Hematopoietic multipotent progenitor cell treated with erythropoietin and hydrocortisone succinate and interleukin-3 and kit ligand, for 17 days (in vitro differentiated cells): ENCODE measurements around the gene ZBTB32.

Experiments
- DNase-seq: peaks from one replicate; pipeline ENCODE4 v3.0.0-alpha.2; 2015; ENCODE audit warnings: low spot score

The ZBTB32 gene

DNA sequence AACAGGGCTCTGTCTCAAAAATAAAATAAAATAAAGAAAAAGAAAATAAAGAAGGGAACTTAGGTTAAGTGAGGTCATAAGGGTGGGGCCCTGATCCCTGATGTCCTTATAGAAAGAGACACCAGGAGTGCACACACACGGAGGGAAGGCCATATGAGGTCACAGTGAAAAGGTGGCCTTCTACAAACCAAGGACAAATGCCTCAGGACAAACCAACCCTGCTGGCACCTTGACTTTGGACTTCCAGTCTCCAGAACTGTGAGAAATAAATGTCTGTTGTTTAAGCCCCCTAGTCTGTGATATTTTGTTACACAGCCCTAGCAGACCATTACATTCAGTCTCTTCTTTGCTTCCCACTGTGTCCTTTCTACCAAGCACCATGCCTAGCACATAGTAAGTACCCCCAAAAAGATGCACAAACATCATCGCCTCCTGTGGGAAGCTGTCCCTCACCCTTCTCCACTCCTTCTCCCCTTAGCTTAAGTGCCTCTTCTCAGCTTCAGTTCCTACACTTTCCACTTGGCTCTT, 8.4 kb upstream of the ZBTB32 start:
- DNase-seq = no peak

- DNase-seq = no peak
These were observed 7.5 kb upstream of the ZBTB32 start for GRCh38 chr19:35696835-35697234.

GRCh38 chr19:35702223-35703012, 1.9 kb upstream of the ZBTB32 start:
- peak; percentile 89 for DNase-seq

DNA sequence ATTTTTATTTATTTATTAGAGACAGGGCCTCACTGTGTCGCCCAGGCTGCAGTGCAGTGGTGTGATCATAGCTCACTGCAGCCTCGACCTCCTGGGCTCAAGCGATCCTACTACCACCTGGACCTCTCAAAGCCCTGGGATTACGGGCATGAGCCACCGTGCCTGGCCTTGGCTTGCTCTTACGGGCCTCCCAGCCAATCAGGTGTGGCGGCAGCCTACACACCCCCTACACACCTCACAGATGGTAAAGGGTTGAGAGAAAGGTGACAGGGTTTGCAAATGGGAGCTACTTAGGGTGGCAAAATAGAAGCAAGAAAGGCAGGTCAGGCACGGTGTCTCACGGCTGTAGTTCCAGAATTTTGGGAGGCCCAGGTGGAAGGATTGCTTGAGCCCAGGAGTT, 1.0 kb upstream of the ZBTB32 start:
- no peak for DNase-seq

DNA sequence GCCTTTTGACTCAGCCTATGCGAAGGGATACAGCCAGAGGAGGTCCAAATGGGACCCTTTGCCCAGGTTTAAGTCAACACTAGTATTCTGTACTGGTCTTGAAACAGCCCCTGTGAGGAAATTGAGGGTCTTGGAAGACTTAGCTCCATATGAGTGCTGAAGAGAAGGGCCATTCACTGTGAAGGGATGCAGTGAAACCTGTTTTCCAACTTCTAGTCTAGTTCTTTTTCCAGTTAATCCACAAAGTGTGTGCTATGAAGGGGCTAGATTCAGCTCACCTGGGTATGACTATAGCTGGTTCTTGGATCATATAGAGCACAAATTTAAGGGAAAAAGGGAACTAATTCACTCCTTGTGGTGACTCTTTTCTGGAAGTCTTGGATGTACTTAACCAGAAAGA, 4.0 kb downstream of the ZBTB32 start:
- DNase-seq = no peak

- DNase-seq = no peak
These were observed 6.7 kb downstream of the ZBTB32 start for GRCh38 chr19:35710784-35711723.

DNA sequence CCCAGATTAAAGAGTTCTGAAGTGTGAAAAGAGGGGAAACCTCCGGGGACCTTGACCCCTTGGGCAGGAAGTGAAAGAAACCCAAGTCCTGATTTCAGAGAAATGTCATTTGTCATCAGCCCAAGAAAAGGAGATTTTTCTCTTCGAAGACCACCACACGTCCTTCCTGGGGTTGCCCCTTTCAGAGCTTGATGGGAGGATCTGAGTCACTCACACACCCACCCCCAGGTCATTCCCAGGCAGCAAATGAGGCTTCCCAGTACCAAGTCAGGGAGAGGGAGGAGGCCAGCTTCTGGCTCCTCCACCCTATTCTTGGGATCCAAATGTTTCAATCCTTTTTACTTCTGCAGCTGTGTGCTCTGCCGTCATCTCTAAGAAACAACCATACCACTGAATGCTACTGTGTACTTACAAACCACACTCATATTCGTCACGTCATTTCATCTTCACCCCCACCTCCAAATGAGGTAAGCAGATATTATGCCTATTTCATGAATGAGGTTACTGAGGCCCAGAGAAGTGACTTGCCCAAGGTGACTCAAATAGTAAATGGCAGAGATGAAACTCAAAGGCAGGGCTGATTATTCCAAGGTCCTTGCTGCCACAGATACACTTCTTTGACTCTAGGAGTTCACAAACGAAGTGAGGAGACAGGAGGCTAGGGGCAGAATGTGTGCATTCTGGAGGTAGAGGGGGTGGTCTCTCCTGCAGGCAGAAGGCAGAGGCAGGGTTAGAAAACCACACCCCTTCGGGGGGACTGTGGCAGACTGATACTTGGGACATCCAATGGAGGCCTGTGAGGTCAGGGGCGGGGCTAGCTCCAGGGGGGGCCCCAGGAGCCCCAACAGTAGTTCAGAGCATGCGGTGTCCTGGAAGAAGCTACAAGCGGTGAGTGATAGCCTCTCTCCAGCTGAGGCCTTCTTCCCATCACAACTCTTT, 8.5 kb downstream of the ZBTB32 start:
- DNase-seq = no peak

GRCh38 chr19:35713506-35713850, 9.1 kb downstream of the ZBTB32 start:
- DNase-seq = no peak

- no peak for DNase-seq
These were observed 9.6 kb downstream of the ZBTB32 start for GRCh38 chr19:35713904-35714495.

GRCh38 chr19:35714601-35715354, 10.4 kb downstream of the ZBTB32 start:
- DNase-seq = no peak

GRCh38 chr19:35715355-35715809, 11.0 kb downstream of the ZBTB32 start:
- no peak for DNase-seq

DNA sequence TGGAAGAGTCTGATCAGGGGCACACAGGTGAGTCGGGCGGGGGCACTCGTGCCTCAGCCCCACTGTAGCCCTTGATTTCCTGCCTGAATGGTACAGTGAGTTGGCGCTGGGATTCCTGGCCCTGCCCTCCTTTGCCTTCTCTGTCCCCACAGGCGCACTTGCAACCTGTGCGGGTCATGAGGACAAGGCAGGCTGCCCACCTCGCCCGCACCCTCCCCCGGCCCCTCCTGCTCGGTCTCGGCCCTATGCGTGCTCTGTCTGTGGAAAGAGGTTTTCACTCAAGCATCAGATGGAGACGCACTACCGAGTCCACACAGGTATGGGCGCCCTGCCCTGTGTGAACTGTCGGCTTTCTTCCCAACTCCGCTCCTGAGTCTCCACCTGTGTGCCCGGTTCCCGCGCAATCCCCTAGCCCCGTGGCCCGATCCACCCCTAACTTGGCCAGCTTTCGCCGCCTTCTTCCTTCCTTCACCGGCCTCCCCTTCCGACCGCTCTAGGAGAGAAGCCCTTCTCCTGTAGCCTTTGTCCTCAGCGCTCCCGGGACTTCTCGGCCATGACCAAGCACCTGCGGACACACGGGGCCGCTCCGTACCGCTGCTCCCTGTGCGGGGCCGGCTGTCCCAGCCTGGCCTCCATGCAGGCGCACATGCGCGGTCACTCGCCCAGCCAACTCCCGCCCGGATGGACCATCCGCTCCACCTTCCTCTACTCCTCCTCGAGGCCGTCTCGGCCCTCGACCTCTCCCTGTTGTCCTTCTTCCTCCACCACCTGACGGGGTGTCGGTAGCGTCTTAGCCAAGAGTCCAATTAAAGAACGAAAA, 11.8 kb downstream of the ZBTB32 start:
- DNase-seq = no peak

- DNase-seq = peak; percentile 87
These were observed 12.7 kb downstream of the ZBTB32 start for GRCh38 chr19:35716801-35717664.

- peak; percentile 87 for DNase-seq
These were observed 13.4 kb downstream of the ZBTB32 start, which contains the start of gene KMT2B for GRCh38 chr19:35717665-35718344. KMT2B (plus strand) TSS chr19:35718003; CDS start chr19:35718019, 16 bp downstream.

DNA sequence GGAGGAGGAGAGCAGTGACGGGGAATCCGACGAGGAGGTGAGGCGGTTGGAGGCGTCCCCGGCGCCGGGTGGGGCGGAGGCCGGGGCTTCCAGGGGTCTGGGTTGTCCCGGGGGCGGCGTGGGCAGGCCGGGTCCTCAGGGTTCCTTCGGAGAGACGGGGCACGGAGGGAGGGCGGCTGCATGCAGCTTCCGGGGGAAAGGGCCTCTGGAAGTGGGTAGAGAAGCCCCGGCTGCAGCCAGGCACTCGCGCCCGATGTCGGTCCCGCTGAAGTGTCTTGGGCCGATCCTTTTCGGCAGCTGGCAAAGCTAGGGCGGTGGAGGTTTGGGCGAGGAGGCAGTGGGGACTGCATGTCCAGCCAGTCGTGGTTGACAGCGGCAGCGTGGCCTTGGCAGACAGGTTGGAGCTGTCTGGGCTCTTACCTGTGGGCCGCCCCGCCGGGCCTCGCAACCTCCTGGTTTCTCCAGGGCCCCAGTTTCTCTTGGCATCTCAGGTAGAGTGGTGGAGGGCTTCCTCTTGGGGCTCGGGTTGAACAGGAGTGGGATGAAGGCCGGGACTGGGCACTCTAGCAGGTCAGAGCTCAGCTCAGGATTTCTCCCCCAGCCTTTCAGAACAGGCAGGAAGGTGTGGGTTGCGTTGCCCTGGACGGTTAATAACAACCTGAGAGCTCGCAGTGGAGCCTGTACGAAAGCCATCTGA, 14.1 kb downstream of the ZBTB32 start:
- peak; percentile 39 for DNase-seq

GRCh38 chr19:35719402-35720162, 15.2 kb downstream of the ZBTB32 start:
- DNase-seq = no peak

- no peak for DNase-seq
These were observed 15.8 kb downstream of the ZBTB32 start for GRCh38 chr19:35720163-35720524.
